K562 (cell line): ENCODE results near the gene ENTR1. TPM values are rescaled to one million over a fixed set of nuclear protein-coding genes. Genes with fewer than 3 reads are reported as not detected.

Experiments
- CEBPG ChIP-seq, 3 experiments: fragments of 200-800 bp in 1 of 3; sonication (Bioruptor generic) in 1 of 3; sonication (generic) in 1 of 3; formaldehyde crosslinking in 1 of 3; IDR thresholded peaks in 2 of 3; conservative IDR thresholded peaks in 1 of 3; 2 replicates each; pipeline versions ENCODE4 v1.6.1 to v1.8.0; 2016 to 2022; ENCODE audit warnings: missing compliant biosample characterization in 2 of 3, missing genetic modification characterization in 2 of 3, mild to moderate bottlenecking in 1 of 3, missing genetic modification reagents in 1 of 3
- GTF2B ChIP-seq: IDR thresholded peaks from 2 replicates; pipeline ENCODE4 v1.6.1; 2011; ENCODE audit not compliant: insufficient read length; ENCODE audit errors: extremely low read depth
- HCFC1 ChIP-seq: IDR thresholded peaks from 2 replicates; pipeline ENCODE4 v1.6.1; 2012; ENCODE audit warnings: low read depth, low read length, improper control_type of control experiment
- HNRNPLL ChIP-seq: fragments of 200-400 bp; formaldehyde crosslinking; IDR thresholded peaks from 2 replicates; pipeline ENCODE4 v1.6.1; 2017; ENCODE audit warnings: low read length, low read depth, mild to moderate bottlenecking; ENCODE audit not compliant: poor library complexity, severe bottlenecking
- ILF3 ChIP-seq: fragments of 450-650 bp; IDR thresholded peaks from 2 replicates; pipeline ENCODE4 v1.6.1; 2018; ENCODE audit warnings: antibody characterized with exemption, mild to moderate bottlenecking, moderate library complexity, borderline replicate concordance
- IRF1 ChIP-seq: sonication (generic); formaldehyde crosslinking; IDR thresholded peaks from 2 replicates; pipeline ENCODE4 v1.8.0; 2022; ENCODE audit warnings: missing genetic modification reagents, mild to moderate bottlenecking, borderline replicate concordance
- IRF2 ChIP-seq: sonication (generic); formaldehyde crosslinking; IDR thresholded peaks from 2 replicates; pipeline ENCODE4 v1.8.1; 2022; ENCODE audit warnings: mild to moderate bottlenecking, missing genetic modification reagents
- LCOR ChIP-seq: sonication (generic); formaldehyde crosslinking; IDR thresholded peaks from 2 replicates; pipeline ENCODE4 v1.8.0; 2022; ENCODE audit warnings: mild to moderate bottlenecking, missing genetic modification reagents
- NCOA1 ChIP-seq: fragments of 450-650 bp; IDR thresholded peaks from 2 replicates; pipeline ENCODE4 v1.6.1; 2016; ENCODE audit warnings: low read depth
- NFRKB ChIP-seq: fragments of 450-650 bp; IDR thresholded peaks from 2 replicates; pipeline ENCODE4 v1.6.1; 2016; ENCODE audit warnings: low read depth
- NR1H2 ChIP-seq: sonication (generic); formaldehyde crosslinking; IDR thresholded peaks from 2 replicates; pipeline ENCODE4 v1.4.0; 2020; ENCODE audit warnings: mild to moderate bottlenecking, missing genetic modification reagents
- PRMT5 ChIP-seq: sonication (generic); formaldehyde crosslinking; IDR thresholded peaks from 2 replicates; pipeline ENCODE4 v1.5.0; 2020; ENCODE audit warnings: missing genetic modification reagents
- PTBP1 ChIP-seq: fragments of 200-400 bp; formaldehyde crosslinking; IDR thresholded peaks from 2 replicates; pipeline ENCODE4 v1.6.1; 2017; ENCODE audit warnings: low read depth, low read length
- THAP12 ChIP-seq: fragments of 250-450 bp; sonication (Bioruptor Pico); IDR thresholded peaks from 2 replicates; pipeline ENCODE4 v1.9.0; 2021; ENCODE audit warnings: mild to moderate bottlenecking, inconsistent platforms
- WHSC1 ChIP-seq: IDR thresholded peaks from one replicate; pipeline ENCODE4 v1.6.1; 2012; ENCODE audit warnings: low read length, control low read depth, inconsistent platforms
- ZBTB34 ChIP-seq: fragments of 250-450 bp; sonication (Bioruptor Pico); IDR thresholded peaks from 2 replicates; pipeline ENCODE4 v1.8.0; 2021; ENCODE audit warnings: mild to moderate bottlenecking, moderate library complexity
- ZNF274 ChIP-seq: IDR thresholded peaks from 2 replicates; pipeline ENCODE4 v1.6.1; 2011; ENCODE audit warnings: low read depth, mild to moderate bottlenecking, low read length, moderate library complexity, borderline replicate concordance
- ZNF282 ChIP-seq: sonication (generic); formaldehyde crosslinking; IDR thresholded peaks from 2 replicates; pipeline ENCODE4 v1.8.1; 2023; ENCODE audit warnings: missing genetic modification reagents
- ZNF436 ChIP-seq: fragments of 250-450, 450-650 bp; sonication (Bioruptor Pico); formaldehyde crosslinking; IDR thresholded peaks from 2 replicates; pipeline ENCODE4 v1.7.0; 2020; ENCODE audit warnings: mild to moderate bottlenecking
- ZNF561 ChIP-seq: fragments of 450-650 bp; formaldehyde crosslinking; conservative IDR thresholded peaks from 2 replicates; pipeline ENCODE4 v1.4.0; 2020; ENCODE audit warnings: mild to moderate bottlenecking, moderate library complexity
- ZNF830 ChIP-seq: fragments of 250-450 bp; sonication (Bioruptor Pico); IDR thresholded peaks from 2 replicates; pipeline ENCODE4 v1.5.0; 2021; ENCODE audit warnings: mild to moderate bottlenecking
- polyA plus RNA-seq, 8 experiments: library from polyadenylated mRNA; depleted of rRNA in 4 of 8; stranded (reverse) in 5 of 8; unstranded in 3 of 8; fragments of >200 nt; fragmentation: Nextera tagmentation in 2 of 8; fragmentation: Illumina TruSeq in 1 of 8; extraction: Ambion mirVana in 2 of 8; extraction: Trizol in 1 of 8; gene quantifications; 2 replicates each; pipeline versions ENCODE4 v1.2.1 to v1.2.3, GENCODE V29; 2011 to 2014; ENCODE audit warnings: inconsistent platforms in 1 of 8, missing spikeins in 1 of 8
- total RNA-seq, 7 experiments: library from RNA; depleted of rRNA in 6 of 7; stranded (reverse); fragments of >200 nt in 6 of 7; fragmentation: Illumina TruSeq in 2 of 7; extraction: Trizol in 2 of 7; gene quantifications; 2 replicates each; pipeline versions ENCODE4 v1.2.1 to v1.2.3, GENCODE V29; 2011 to 2021; ENCODE audit warnings: low replicate concordance in 1 of 7
- TF ChIP-seq, protein P1 (sequence below): sonication (generic); formaldehyde crosslinking; IDR thresholded peaks from 2 replicates; pipeline ENCODE4 v1.5.0; 2020; ENCODE audit warnings: missing genetic modification reagents

Gene ENTR1
- total and polyA plus RNA-seq, 9 of the 15 experiments (the other 6 are each of a cell fraction or from before 2014, with no cell fraction given): 6.7 to 106 (median 72.6) TPM

GRCh38 chr9:136400038-136400834, 10.2 kb downstream of the ENTR1 start, which contains the start of gene SNAPC4 (continued):
- TF ChIP-seq, protein P1, sequence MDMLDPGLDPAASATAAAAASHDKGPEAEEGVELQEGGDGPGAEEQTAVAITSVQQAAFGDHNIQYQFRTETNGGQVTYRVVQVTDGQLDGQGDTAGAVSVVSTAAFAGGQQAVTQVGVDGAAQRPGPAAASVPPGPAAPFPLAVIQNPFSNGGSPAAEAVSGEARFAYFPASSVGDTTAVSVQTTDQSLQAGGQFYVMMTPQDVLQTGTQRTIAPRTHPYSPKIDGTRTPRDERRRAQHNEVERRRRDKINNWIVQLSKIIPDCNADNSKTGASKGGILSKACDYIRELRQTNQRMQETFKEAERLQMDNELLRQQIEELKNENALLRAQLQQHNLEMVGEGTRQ (CRISPR knock-in tag): no peak
- TF ChIP-seq ZNF282 (no peak), HNRNPLL (no peak), ZNF274 (no peak), IRF1 (CRISPR knock-in tag) (no peak), IRF2 (no peak), CEBPG (CRISPR knock-in tag; IDR thresholded peaks at IDR 0.05) (no peak), CEBPG (tag; conservative IDR thresholded peaks at IDR 0.05 in 1 of 2, IDR thresholded peaks at IDR 0.05 in 1 of 2) (no peak), ILF3 (no peak), NR1H2 (CRISPR knock-in tag) (no peak), PRMT5 (no peak), NCOA1 (no peak), WHSC1 (no peak), ZNF561 (CRISPR knock-in tag) (no peak), LCOR (CRISPR knock-in tag) (no peak), THAP12 (CRISPR knock-in tag) (no peak; the same call in 1 of the 2 replicates), PTBP1 (no peak), ZNF436 (CRISPR knock-in tag) (no peak), GTF2B (no peak), ZBTB34 (CRISPR knock-in tag) (no peak), ZNF830 (CRISPR knock-in tag) (no peak), NFRKB (no peak), HCFC1 (peak; percentile 79)
